ENCODE data around the gene CNTNAP2. TPM values are rescaled to one million over a fixed set of nuclear protein-coding genes. Genes with fewer than 3 reads are reported as not detected.
"Not testable (repeated sequence)": the region's sequence is repeated elsewhere in the genome, so short reads cannot be mapped to it uniquely, and the experiment has no call there.

Gene CNTNAP2
- total RNA-seq, 4 donors from 2014 or later: 0.91 to 16.0 TPM; not detected in 2

- Histone ChIP-seq H3K27ac (no peak overlapping the region), H3K27me3 (no peaks in the 10 kb centered on the region), H3K4me3 (no peak overlapping the region), H3K4me1 (no peaks in the 10 kb centered on the region), H3K36me3 (no peaks in the 10 kb centered on the region), H3K9me3 (no peaks in the 10 kb centered on the region)
- intact Hi-C loops (cut with DNase I; ENCODE audit: low total_unique reads): no loop called here
- TF ChIP-seq POLR2A (IDR thresholded peaks at IDR 0.05): no peak
- TF ChIP-seq CTCF (IDR thresholded peaks at IDR 0.05): no peak
- no peak for DNase-seq
These were observed 990.1 kb downstream of the CNTNAP2 start for GRCh38 chr7:147106746-147107145.

DNA sequence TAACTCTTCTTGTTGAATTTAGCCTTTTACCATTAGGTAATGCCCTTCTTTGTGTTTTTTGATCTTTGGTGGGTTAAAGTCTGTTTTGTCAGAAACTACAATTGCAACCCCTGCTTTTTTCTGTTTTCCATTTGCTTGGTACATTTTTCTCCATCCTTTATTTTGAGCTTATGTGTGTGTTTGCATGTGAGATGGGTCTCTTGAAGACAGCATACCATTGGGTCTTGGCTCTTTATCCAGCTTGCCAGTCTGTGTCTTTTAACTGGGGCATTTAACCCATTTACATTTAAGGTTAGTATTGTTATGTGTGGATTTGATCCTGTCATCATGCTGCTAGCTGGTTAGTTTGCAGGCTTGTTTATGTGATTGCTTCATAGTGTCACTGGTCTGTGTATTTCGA is 997.9 kb downstream of the CNTNAP2 start:
- H3K27ac ChIP-seq; H3K36me3 ChIP-seq; DNase-seq; H3K4me3 ChIP-seq; H3K9me3 ChIP-seq; intact Hi-C loops (cut with DNase I; ENCODE audit: low total_unique reads); H3K4me1 ChIP-seq; H3K27me3 ChIP-seq: not testable (repeated sequence)

DNA sequence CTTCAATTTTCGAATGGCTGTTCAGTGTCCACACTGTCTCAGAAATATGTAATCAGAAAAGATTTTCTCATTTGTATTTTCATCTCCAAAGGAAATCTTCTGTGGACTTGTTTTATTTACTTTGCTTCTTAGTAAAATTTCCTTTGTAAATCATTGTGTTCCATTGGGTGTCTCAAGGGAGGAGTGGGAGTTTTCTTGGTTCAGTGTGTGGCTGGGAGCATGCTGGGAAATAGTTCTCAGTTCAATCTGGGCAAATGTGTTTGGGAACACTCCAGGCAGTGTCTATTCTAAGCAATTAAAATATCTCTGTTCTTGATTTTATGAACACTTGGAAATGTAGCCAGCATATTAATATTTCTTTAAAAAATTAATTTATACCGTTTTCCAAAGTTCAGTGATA is 1019.8 kb downstream of the CNTNAP2 start:
- DNase-seq: no peak
- intact Hi-C loops (cut with DNase I; ENCODE audit: low total_unique reads): no loop called here
- Histone ChIP-seq H3K4me3 (no peak overlapping the region), H3K36me3 (no peaks in the 10 kb centered on the region), H3K27ac (no peak overlapping the region), H3K9me3 (no peaks in the 10 kb centered on the region), H3K4me1 (no peaks in the 10 kb centered on the region), H3K27me3 (no peaks in the 10 kb centered on the region)
- TF ChIP-seq CTCF (IDR thresholded peaks at IDR 0.05) (no peak), POLR2A (IDR thresholded peaks at IDR 0.05) (no peak)

DNA sequence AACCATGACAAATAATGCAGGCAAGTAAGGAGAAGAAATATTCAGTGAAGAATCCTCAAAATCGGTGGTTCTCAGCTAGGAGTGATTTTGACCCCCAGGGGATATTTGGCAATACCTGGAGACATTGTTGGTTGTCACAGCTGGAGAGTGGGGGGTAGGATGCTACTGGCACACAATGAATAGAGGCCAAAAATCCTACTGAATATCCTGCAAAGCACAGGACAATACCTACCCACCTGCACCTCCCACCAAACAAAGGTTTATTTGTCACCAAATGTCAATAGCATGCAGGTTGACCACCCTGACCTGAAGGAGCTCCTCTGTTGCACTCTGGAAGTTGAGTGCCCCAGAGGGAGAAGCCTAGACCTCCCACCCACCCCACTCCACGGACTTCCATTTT is 1028.6 kb downstream of the CNTNAP2 start:
- no peak overlapping the region for H3K27ac ChIP-seq
- no peaks in the 10 kb centered on the region for H3K9me3 ChIP-seq
- DNase-seq: no peak
- TF ChIP-seq POLR2A (IDR thresholded peaks at IDR 0.05): no peak
- no peaks in the 10 kb centered on the region for H3K27me3 ChIP-seq
- intact Hi-C loops (cut with DNase I; ENCODE audit: low total_unique reads): no loop called here
- H3K4me3 ChIP-seq: no peak overlapping the region
- H3K36me3 ChIP-seq: no peaks in the 10 kb centered on the region
- no peaks in the 10 kb centered on the region for H3K4me1 ChIP-seq

DNA sequence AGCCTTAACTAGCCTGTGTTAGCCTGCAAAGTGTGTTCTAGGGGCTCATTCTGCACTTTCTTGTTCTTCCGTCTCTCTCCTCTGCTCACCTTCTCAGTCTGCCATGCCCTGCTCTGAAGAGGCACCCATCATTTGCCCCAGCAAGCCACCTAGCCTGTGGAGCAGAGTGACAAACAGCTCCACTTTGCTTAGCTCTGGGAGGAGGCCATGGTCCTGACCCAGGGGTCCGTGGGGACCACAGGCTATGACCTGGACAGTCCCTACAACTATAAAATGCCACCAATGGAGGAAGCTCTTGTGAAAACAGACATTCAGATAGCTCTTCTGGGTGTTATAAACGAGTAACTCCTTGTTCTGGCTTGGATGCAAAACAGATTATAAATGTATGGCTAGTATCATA is 1029.6 kb downstream of the CNTNAP2 start:
- no peak for DNase-seq
- H3K27me3 ChIP-seq: no peaks in the 10 kb centered on the region
- intact Hi-C loops (cut with DNase I; ENCODE audit: low total_unique reads): no loop called here
- no peak overlapping the region for H3K4me3 ChIP-seq
- H3K36me3 ChIP-seq: no peaks in the 10 kb centered on the region
- H3K9me3 ChIP-seq: no peaks in the 10 kb centered on the region
- no peak overlapping the region for H3K27ac ChIP-seq
- no peak for TF ChIP-seq CTCF (IDR thresholded peaks at IDR 0.05)
- no peak for TF ChIP-seq POLR2A (IDR thresholded peaks at IDR 0.05)
- no peaks in the 10 kb centered on the region for H3K4me1 ChIP-seq

- H3K9me3 ChIP-seq: no peaks in the 10 kb centered on the region
- no peaks in the 10 kb centered on the region for H3K4me1 ChIP-seq
- no peaks in the 10 kb centered on the region for H3K36me3 ChIP-seq
- TF ChIP-seq CTCF (IDR thresholded peaks at IDR 0.05) (no peak), POLR2A (IDR thresholded peaks at IDR 0.05) (no peak)
- no peaks in the 10 kb centered on the region for H3K27me3 ChIP-seq
- H3K4me3 ChIP-seq: no peak overlapping the region
- H3K27ac ChIP-seq: no peak overlapping the region
- intact Hi-C loops (cut with DNase I; ENCODE audit: low total_unique reads): no loop called here
- DNase-seq: no peak
These were observed 1035.1 kb downstream of the CNTNAP2 start for GRCh38 chr7:147151661-147152060.

Data from uterus (tissue), 4 donors.